Fibroblast of the aortic adventitia (primary cell): ENCODE data around the gene FAM83G. TPM values are rescaled to one million over a fixed set of nuclear protein-coding genes. Genes with fewer than 3 reads are reported as not detected.

Source experiments
- DNase-seq: peaks from one replicate; pipeline ENCODE4 v3.0.0-alpha.2; 2010; ENCODE audit warnings: low read depth
- H3K4me3 ChIP-seq: 2 replicates; pipeline ENCODE4 v1.5.1; 2011; ENCODE audit warnings: low read depth, mild to moderate bottlenecking, control low read depth, low read length, moderate library complexity
- total RNA-seq: library from RNA; depleted of rRNA; stranded (reverse); fragments of >200 nt; gene quantifications from 2 replicates; pipeline ENCODE4 v1.2.3, GENCODE V29; 2012; ENCODE audit warnings: low replicate concordance
- TF ChIP-seq, protein P1 (sequence below): IDR thresholded peaks from 2 replicates; pipeline ENCODE4 v1.5.1; 2011; ENCODE audit warnings: mild to moderate bottlenecking, low read length, control low read depth, inconsistent platforms; ENCODE audit not compliant: insufficient read depth

Gene FAM83G
- total RNA-seq, 1 donor, result 9.5 TPM

DNA sequence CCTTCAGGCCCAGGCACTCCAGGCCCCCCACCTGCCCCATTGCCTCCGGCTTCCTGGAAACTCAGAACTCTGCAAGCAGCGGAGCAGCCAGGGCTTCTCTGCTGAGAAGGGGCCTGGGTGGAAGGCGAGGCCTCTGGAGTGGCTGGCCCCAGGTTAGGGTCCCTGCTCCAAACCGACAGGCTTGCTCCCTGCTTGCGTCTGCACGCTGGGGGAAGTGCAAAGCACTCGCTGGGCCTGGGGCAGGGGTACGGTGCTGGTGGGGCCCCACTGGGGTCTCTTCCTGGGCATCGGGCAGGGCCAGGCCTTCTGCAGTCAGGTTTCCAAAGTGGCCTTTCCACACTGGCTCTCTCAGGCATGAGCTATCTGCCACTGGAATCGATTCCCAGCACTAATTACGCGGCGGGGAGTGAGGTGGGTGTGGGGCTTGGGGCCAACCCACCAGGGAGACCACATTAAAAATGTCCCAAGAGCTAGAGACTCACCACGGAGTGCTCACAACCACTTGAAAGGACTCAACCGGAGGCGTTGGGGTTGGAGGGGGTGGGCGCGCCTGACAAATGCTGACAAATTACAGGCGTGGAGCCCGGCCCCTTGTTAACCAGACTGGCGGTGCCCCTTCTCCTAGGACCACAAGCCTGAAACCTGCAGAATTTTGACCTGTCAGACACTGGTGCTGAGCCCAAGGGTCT is 17.9 kb downstream of the FAM83G start:
- no peak overlapping the region for H3K4me3 ChIP-seq
- DNase-seq, result no peak
- TF ChIP-seq, protein P1, sequence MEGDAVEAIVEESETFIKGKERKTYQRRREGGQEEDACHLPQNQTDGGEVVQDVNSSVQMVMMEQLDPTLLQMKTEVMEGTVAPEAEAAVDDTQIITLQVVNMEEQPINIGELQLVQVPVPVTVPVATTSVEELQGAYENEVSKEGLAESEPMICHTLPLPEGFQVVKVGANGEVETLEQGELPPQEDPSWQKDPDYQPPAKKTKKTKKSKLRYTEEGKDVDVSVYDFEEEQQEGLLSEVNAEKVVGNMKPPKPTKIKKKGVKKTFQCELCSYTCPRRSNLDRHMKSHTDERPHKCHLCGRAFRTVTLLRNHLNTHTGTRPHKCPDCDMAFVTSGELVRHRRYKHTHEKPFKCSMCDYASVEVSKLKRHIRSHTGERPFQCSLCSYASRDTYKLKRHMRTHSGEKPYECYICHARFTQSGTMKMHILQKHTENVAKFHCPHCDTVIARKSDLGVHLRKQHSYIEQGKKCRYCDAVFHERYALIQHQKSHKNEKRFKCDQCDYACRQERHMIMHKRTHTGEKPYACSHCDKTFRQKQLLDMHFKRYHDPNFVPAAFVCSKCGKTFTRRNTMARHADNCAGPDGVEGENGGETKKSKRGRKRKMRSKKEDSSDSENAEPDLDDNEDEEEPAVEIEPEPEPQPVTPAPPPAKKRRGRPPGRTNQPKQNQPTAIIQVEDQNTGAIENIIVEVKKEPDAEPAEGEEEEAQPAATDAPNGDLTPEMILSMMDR, result no peak

DNA sequence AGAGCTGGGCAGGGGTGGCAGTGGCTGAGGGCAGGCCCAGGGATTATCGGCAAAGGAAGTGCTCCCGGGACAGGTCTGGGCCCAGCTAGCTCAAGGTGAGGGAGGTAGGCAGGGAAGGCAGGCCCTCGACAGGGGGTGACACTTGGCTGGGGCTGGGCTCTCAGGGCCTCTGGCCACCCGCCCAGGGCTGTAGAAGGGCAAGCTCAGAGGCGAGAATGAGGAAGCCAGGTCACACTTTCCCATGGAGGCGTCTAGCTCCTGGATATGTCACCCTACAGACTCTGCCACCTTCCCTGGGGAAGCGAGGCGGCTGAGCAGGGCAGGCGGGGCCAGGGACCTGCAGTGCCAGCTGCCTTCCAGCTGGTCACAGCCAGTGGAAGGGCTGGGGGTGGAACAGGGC is 19.1 kb downstream of the FAM83G start:
- no peak overlapping the region for H3K4me3 ChIP-seq
- DNase-seq, result no peak
- TF ChIP-seq, protein P1, result no peak

DNA sequence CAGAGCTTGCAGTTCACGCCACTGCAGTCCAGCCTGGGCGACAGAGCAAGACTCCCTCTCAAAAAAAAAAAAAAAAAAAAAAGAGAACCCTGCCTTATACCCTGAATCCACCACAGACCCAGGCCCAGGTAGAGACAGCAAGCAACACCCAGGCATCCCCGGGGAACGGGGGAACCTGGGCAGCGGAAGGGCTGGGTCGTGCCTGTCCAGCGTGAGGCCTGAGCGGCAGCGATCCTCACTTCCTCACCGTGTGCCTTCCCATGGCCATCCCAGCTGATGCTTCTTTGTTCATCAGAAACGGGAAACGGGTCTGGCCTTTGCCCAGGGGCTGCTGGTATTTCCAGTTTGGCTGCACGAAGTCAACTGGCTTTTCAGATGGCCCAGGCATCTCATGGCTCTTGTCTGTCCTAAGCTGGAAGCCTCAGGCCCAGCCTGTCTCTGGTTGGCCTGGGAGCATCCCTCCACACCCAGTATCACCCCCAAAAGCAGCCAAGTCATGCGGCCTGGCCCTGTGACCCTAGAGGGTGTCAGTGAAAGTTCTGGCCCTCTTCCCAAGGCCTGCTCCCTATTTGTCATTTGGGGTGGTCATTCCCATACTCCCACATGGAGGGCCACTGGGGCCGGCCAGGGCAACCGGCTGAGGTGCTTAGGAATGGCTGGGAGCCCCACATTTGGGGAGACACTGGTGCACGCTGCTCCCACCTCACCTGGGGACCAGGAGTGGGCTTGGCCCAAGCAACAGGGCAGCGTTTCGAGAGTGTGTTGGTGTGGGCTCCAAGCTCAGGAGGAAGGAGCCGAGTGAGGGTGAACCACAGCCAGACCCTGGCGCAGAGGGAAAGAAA is 20.1 kb downstream of the FAM83G start:
- TF ChIP-seq, protein P1, result no peak
- DNase-seq, result no peak
- no peak overlapping the region for H3K4me3 ChIP-seq

DNA sequence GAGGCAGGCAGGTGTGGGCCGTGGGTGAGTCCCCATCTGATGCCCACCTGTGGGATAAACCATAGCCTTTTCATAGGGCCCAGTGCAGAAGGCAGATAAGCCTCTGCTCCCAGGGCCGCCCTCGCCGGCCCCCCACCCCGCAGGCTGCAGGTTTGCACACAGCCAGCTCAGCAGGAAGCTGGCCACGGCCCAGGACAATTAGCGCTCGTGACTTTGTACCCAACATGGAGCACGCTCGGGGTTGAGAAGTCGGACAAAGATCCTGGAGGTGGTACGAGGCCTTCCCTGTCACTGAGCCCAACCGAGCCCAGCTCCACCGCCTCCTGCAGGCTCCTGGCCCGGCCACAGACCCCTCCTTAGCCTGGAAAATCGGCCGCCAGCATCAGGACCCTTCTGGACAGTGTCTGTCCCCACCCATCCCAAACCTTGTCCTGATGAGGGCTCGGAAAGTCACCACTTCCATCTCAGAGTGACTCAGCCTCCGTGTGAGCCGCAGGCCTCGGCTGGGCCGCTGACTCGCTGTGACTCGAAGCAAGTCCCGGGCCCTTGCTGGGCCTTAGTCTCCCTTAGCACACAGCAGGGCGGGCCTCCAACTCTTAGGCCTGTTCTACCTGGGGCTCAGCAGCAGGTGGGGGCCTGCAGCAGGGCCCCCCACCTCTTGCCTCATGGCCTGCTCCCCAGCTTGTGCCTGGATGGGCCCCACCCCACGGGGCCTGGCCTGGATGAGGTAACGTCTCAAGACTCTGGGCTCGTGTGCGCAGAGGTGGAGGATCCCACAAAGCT is 22.7 kb downstream of the FAM83G start:
- TF ChIP-seq, protein P1, result no peak
- peak; percentile 64 for DNase-seq
- H3K4me3 ChIP-seq, result no peak overlapping the region

DNA sequence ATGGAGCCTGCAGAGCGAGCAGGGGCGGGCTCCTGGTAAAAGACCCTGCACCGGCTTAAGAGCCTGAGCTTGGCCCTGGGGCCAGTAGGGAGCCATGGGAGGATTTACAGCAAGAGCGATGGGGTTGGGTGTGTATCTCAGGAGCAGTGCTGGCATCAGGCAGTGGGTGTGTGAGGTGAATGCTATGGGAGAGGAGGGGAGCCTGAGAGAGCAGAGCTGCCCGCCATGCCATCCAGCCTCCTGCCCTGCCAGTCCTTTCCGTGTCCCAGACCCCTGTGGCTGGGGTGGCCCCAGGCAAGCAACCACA is 23.3 kb downstream of the FAM83G start:
- no peak overlapping the region for H3K4me3 ChIP-seq
- TF ChIP-seq, protein P1, result no peak
- no peak for DNase-seq

DNA sequence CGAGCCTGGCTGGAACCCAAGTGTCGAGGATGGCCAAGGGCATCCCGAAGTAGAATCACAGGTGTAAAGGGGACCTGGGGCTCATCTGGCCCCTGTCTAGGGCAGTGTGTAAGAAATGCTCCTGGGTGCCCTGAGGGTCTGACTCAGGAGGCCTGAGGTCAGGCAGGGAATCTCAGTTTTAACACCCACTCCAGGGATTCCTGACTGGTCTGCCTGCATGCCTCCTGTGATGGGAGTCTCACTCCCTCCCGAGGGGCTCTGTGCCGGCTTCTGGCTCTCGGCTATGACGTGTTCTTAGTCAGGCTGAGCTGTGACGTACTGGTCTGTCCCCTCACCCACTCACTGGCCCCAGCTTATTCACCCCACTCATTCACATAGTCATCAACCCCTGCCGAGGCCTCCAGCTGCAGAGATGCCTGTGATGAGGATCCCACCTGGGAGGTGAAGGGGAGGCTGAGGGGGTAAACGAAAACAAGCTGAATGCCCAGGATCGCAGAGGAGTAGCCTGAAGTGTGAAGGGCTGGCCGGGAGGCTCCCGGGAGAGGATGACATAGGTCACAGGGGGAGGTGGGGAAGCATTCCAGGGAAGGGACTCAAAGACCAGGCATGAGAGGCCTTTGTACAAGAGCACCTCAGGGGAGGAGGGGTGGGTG is 23.8 kb downstream of the FAM83G start:
- no peak overlapping the region for H3K4me3 ChIP-seq
- TF ChIP-seq, protein P1, result no peak
- peak; percentile 36 for DNase-seq
